HFFc6 (cell line): Measurements from ENCODE around the gene POTEH. TPM values are rescaled to one million over a fixed set of nuclear protein-coding genes. Genes with fewer than 3 reads are reported as not detected.
"Not testable (repeated sequence)": the region's sequence is repeated elsewhere in the genome, so short reads cannot be mapped to it uniquely, and the experiment has no call there.

Experiments
- DNase-seq: peaks from one replicate; pipeline ENCODE4 v3.0.0-alpha.2; 2018
- H3K27ac Mint-ChIP-seq: 2 replicates; pipeline ENCODE4 v1.8.0; 2020; ENCODE audit warnings: mild to moderate bottlenecking, mixed read lengths
- H3K27me3 Mint-ChIP-seq: 2 replicates; pipeline ENCODE4 v1.8.0; 2021; ENCODE audit warnings: mild to moderate bottlenecking, moderate library complexity, mixed read lengths; ENCODE audit not compliant: insufficient read depth
- H3K36me3 Mint-ChIP-seq: 2 replicates; pipeline ENCODE4 v1.8.0; 2021; ENCODE audit warnings: low read depth, mixed read lengths
- H3K4me1 Mint-ChIP-seq: 2 replicates; pipeline ENCODE4 v1.8.0; 2020; ENCODE audit warnings: low read depth, mixed read lengths
- H3K4me3 Mint-ChIP-seq: 2 replicates; pipeline ENCODE4 v1.8.0; 2020; ENCODE audit warnings: mild to moderate bottlenecking, moderate library complexity, mixed read lengths
- H3K9me3 Mint-ChIP-seq: 2 replicates; pipeline ENCODE4 v1.8.0; 2020; ENCODE audit warnings: mild to moderate bottlenecking, mixed read lengths
- total RNA-seq, 6 experiments: library from RNA; stranded (reverse); fragmentation: NEBNext Ultra II Directional; extraction: Animal tissue kit (Norgen Biotek cat#: 25700); gene quantifications; 2 replicates in 1 of 6; 3 replicates in 5 of 6; pipeline ENCODE4 v1.2.3, GENCODE V29; 2021

POTEH gene
- total RNA-seq, 6 experiments from 2014 or later: not detected

GRCh38 chr22:15759443-15760097 is 69.7 kb downstream of the POTEH start:
- not testable (repeated sequence) for DNase-seq, H3K36me3 Mint-ChIP-seq, H3K4me1 Mint-ChIP-seq, H3K9me3 Mint-ChIP-seq, H3K27me3 Mint-ChIP-seq, H3K4me3 Mint-ChIP-seq, H3K27ac Mint-ChIP-seq

- H3K27ac Mint-ChIP-seq, H3K36me3 Mint-ChIP-seq, H3K4me1 Mint-ChIP-seq, H3K9me3 Mint-ChIP-seq, H3K4me3 Mint-ChIP-seq, DNase-seq, H3K27me3 Mint-ChIP-seq: not testable (repeated sequence)
Observed at GRCh38 chr22:15760388-15761150, 70.7 kb downstream of the POTEH start.

GRCh38 chr22:15761151-15761777 is 71.4 kb downstream of the POTEH start:
- not testable (repeated sequence) for H3K36me3 Mint-ChIP-seq, H3K4me3 Mint-ChIP-seq, DNase-seq, H3K27me3 Mint-ChIP-seq, H3K9me3 Mint-ChIP-seq, H3K27ac Mint-ChIP-seq, H3K4me1 Mint-ChIP-seq

GRCh38 chr22:15763559-15763958 is 73.7 kb downstream of the POTEH start:
- H3K4me3 Mint-ChIP-seq, H3K27me3 Mint-ChIP-seq, DNase-seq, H3K9me3 Mint-ChIP-seq, H3K36me3 Mint-ChIP-seq, H3K27ac Mint-ChIP-seq, H3K4me1 Mint-ChIP-seq: not testable (repeated sequence)

Other genes with a start within 250 kb of the POTEH start
- not detected for gene OR11H1, start 161.8 kb upstream of the POTEH start, total RNA-seq